Right cardiac atrium (tissue), 5 donors: Measurements from ENCODE around the gene AMPD3. TPM values are rescaled to one million over a fixed set of nuclear protein-coding genes. Genes with fewer than 3 reads are reported as not detected.

Source experiments
- ATAC-seq, 2 donors: fragments of 200-7000 bp; cut with Tn5 transposase; one replicate each; pipeline versions ENCODE4 v1.8.0 to v1.9.1; 2020; ENCODE audit warnings: moderate library complexity in 2 of 2, mild to moderate bottlenecking in 1 of 2
- DNase-seq, 3 donors: peaks; one replicate each; pipeline ENCODE4 v3.0.0-alpha.2; 2020
- H3K27ac ChIP-seq: one replicate; pipeline ENCODE4 v1.5.1; 2013; ENCODE audit warnings: mild to moderate bottlenecking, low read length, control low read depth, moderate library complexity
- H3K27me3 ChIP-seq: one replicate; pipeline ENCODE4 v1.6.1; 2013; ENCODE audit not compliant: control insufficient read depth, insufficient read depth
- H3K4me1 ChIP-seq: one replicate; pipeline ENCODE4 v1.6.1; 2013; ENCODE audit warnings: low read length; ENCODE audit not compliant: control insufficient read depth, insufficient read depth
- H3K4me3 ChIP-seq: one replicate; pipeline ENCODE4 v1.5.1; 2013; ENCODE audit warnings: low read length, control low read depth
- H3K9me3 ChIP-seq: one replicate; pipeline ENCODE4 v1.6.1; 2013; ENCODE audit warnings: low read length; ENCODE audit not compliant: control insufficient read depth
- WGBS: extraction: QIAGEN DNeasy Blood & Tissue Kit; methylation state at CpG from one replicate; pipeline ENCODE4 v1.1.7; 2013; 5-methylcytosine and 5-hydroxymethylcytosine counted together
- intact Hi-C, 4 donors: fragments of 100-400 bp; cut with DNase I; formaldehyde crosslinking; loops; one replicate each; pipeline versions ENCODE4 v1.11.0 to v1.14.0; 2022 to 2023
- polyA plus RNA-seq: library from polyadenylated mRNA; stranded (reverse); fragments of 200-250 nt; gene quantifications from one replicate; pipeline ENCODE4 v1.2.3, GENCODE V29; 2013
- total RNA-seq, 4 donors: library from RNA; stranded (reverse); fragmentation: NEBNext Ultra II Directional; extraction: Animal tissue kit (Norgen Biotek cat#: 25700); gene quantifications; one replicate each; pipeline ENCODE4 v1.2.1, GENCODE V29; 2021
- donor health status: healthy with polysubstance abuse.
- donor health status: DM: no; HTN: yes; CAD: no.
- donor health status: DM: no; HTN: no; CAD: no.
- donor health status: DM: no; HTN: yes; CAD: no; lungs with severe emphysema.
- donor health status: DM: yes; HTN: yes; CAD: no.

Gene AMPD3
- total and polyA plus RNA-seq, 5 donors = 3.5 to 10.8 (median 7.6) TPM

GRCh38 chr11:10414181-10414580 lies 40.9 kb upstream of the AMPD3 start:
- intact Hi-C loops = no loop called here

GRCh38 chr11:10414659-10415058 lies 40.4 kb upstream of the AMPD3 start:
- no peaks in the 10 kb centered on the region for H3K4me1 ChIP-seq
- WGBS = 47% methylated on average over 10 of the region's 10 CpGs
- no peak overlapping the region for H3K27ac ChIP-seq
- ATAC-seq = peak; percentile 73 to 74
- H3K4me3 ChIP-seq = no peak overlapping the region
- no peaks in the 10 kb centered on the region for H3K9me3 ChIP-seq
- intact Hi-C loops = no loop called here
- DNase-seq = peak; percentile 47 to 81 (median 80)
- no peaks in the 10 kb centered on the region for H3K27me3 ChIP-seq

More at GRCh38 chr11:10414181-10414580, 40.9 kb upstream of the AMPD3 start:
- Histone ChIP-seq H3K4me1 (no peaks in the 10 kb centered on the region), H3K27me3 (no peaks in the 10 kb centered on the region), H3K4me3 (no peak overlapping the region), H3K27ac (no peak overlapping the region), H3K9me3 (no peaks in the 10 kb centered on the region)
- ATAC-seq (peak in 1 of 2 donors; percentile 28), DNase-seq (no peak)
- WGBS = 48% methylated on average over 8 of the region's 8 CpGs

GRCh38 chr11:10415817-10416392 lies 39.2 kb upstream of the AMPD3 start:
- H3K27me3 ChIP-seq = no peaks in the 10 kb centered on the region
- ATAC-seq (no peak), DNase-seq (no peak)
- H3K27ac ChIP-seq = no peak overlapping the region
- H3K4me3 ChIP-seq = no peak overlapping the region
- intact Hi-C loops = no loop called here
- WGBS = 88% methylated on average over 7 of the region's 7 CpGs
- H3K9me3 ChIP-seq = no peaks in the 10 kb centered on the region
- no peaks in the 10 kb centered on the region for H3K4me1 ChIP-seq

GRCh38 chr11:10418259-10418949 lies 36.7 kb upstream of the AMPD3 start:
- H3K9me3 ChIP-seq = no peaks in the 10 kb centered on the region
- no peaks in the 10 kb centered on the region for H3K4me1 ChIP-seq
- intact Hi-C loops = no loop called here
- DNase-seq (no peak), ATAC-seq (no peak)
- H3K4me3 ChIP-seq = no peak overlapping the region
- WGBS = 44% methylated on average over 6 of the region's 6 CpGs
- no peak overlapping the region for H3K27ac ChIP-seq
- H3K27me3 ChIP-seq = no peaks in the 10 kb centered on the region

GRCh38 chr11:10418950-10419310 lies 36.1 kb upstream of the AMPD3 start:
- no peaks in the 10 kb centered on the region for H3K4me1 ChIP-seq

GRCh38 chr11:10426475-10426874 lies 28.6 kb upstream of the AMPD3 start:
- intact Hi-C loops = no loop called here
- Histone ChIP-seq H3K4me3 (no peak overlapping the region), H3K4me1 (no peaks in the 10 kb centered on the region), H3K9me3 (no peaks in the 10 kb centered on the region), H3K27ac (no peak overlapping the region), H3K27me3 (no peaks in the 10 kb centered on the region)
- ATAC-seq = no peak
- 84% methylated on average over 3 of the region's 3 CpGs for WGBS
- no peak for DNase-seq

More at GRCh38 chr11:10418950-10419310, 36.1 kb upstream of the AMPD3 start:
- Histone ChIP-seq H3K9me3 (no peaks in the 10 kb centered on the region), H3K4me3 (no peak overlapping the region), H3K27ac (no peak overlapping the region), H3K27me3 (no peaks in the 10 kb centered on the region)
- intact Hi-C loops = no loop called here
- DNase-seq = no peak
- no peak for ATAC-seq
- WGBS = 32% methylated on average over 3 of the region's 3 CpGs

- WGBS = 37% methylated on average over 1 of the region's 1 CpG
- Histone ChIP-seq H3K4me1 (no peaks in the 10 kb centered on the region), H3K9me3 (no peaks in the 10 kb centered on the region), H3K4me3 (no peak overlapping the region), H3K27ac (no peak overlapping the region), H3K27me3 (no peaks in the 10 kb centered on the region)
- ATAC-seq = no peak
- no peak for DNase-seq
- intact Hi-C loops = no loop called here
These were observed 26.6 kb upstream of the AMPD3 start for GRCh38 chr11:10428453-10428852.

- Histone ChIP-seq H3K4me3 (no peak overlapping the region), H3K27me3 (no peaks in the 10 kb centered on the region), H3K27ac (no peak overlapping the region), H3K9me3 (no peaks in the 10 kb centered on the region), H3K4me1 (no peaks in the 10 kb centered on the region)
- ATAC-seq (no peak), DNase-seq (no peak)
- WGBS = 91% methylated on average over 2 of the region's 2 CpGs
- intact Hi-C loops = no loop called here
These were observed 25.5 kb upstream of the AMPD3 start for GRCh38 chr11:10429526-10429925.

GRCh38 chr11:10432493-10432892 lies 22.6 kb upstream of the AMPD3 start:
- no peak overlapping the region for H3K4me3 ChIP-seq
- WGBS = 78% methylated on average over 1 of the region's 1 CpG
- intact Hi-C loops = no loop called here
- H3K27ac ChIP-seq = no peak overlapping the region
- H3K27me3 ChIP-seq = no peaks in the 10 kb centered on the region
- no peaks in the 10 kb centered on the region for H3K4me1 ChIP-seq
- no peak for ATAC-seq
- no peak for DNase-seq
- no peaks in the 10 kb centered on the region for H3K9me3 ChIP-seq

GRCh38 chr11:10432971-10433370 lies 22.1 kb upstream of the AMPD3 start:
- intact Hi-C loops = no loop called here
- Histone ChIP-seq H3K4me1 (no peaks in the 10 kb centered on the region), H3K27me3 (no peaks in the 10 kb centered on the region), H3K4me3 (no peak overlapping the region), H3K27ac (no peak overlapping the region), H3K9me3 (no peaks in the 10 kb centered on the region)
- ATAC-seq (no peak), DNase-seq (no peak)
- WGBS = 86% methylated on average over 1 of the region's 1 CpG

- Histone ChIP-seq H3K4me3 (no peak overlapping the region), H3K9me3 (no peaks in the 10 kb centered on the region), H3K4me1 (no peaks in the 10 kb centered on the region), H3K27me3 (no peaks in the 10 kb centered on the region), H3K27ac (no peak overlapping the region)
- intact Hi-C loops = no loop called here
- ATAC-seq (peak in 1 of 2 donors; percentile 31), DNase-seq (no peak)
- WGBS = 58% methylated on average over 1 of the region's 1 CpG
These were observed 18.8 kb upstream of the AMPD3 start for GRCh38 chr11:10436224-10436623.
